Cardiac fibroblast (primary cell): ENCODE results near the gene KCP.

ENCODE experiments used
- DNase-seq, 2 donors: peaks; one replicate each; pipeline versions ENCODE4 v3.0.0 to v3.0.0-alpha.2; 2010; ENCODE audit warnings: low read depth in 2 of 2
- H3K4me3 ChIP-seq, 2 donors: replicated peaks in 1 of 2; 1 replicate in 1 of 2; 2 replicates in 1 of 2; pipeline ENCODE4 v1.5.1; 2011; ENCODE audit warnings: low read depth in 2 of 2, low read length in 2 of 2, mild to moderate bottlenecking in 2 of 2, moderate library complexity in 1 of 2
- CTCF ChIP-seq: IDR thresholded peaks from one replicate; pipeline ENCODE4 v1.5.1; 2011; ENCODE audit warnings: low read depth, mild to moderate bottlenecking, low read length, inconsistent platforms

Gene KCP

DNA sequence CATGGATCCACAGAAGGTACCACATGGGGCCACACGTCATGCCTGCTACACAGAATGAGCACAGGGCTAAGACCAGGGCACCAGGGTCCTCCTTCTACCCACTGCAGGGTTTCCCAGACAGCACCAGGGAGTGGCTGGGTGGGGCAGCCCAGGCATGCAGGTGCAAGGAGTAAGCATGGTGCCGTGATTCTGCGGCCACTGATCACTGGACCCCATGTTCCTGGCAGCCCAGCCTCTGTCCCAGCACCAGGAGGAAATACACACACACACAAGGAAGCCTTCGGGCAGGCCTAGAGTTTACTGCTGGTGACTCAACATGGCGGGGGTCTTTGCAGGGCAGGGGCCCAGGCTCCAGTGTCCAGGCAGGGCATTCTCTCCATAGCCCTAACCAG, 33.9 kb downstream of the KCP start:
- DNase-seq, result no peak
- H3K4me3 ChIP-seq, result no peak overlapping the region
- no peak for TF ChIP-seq CTCF

- DNase-seq, result no peak
- no peak for TF ChIP-seq CTCF
- no peak overlapping the region for H3K4me3 ChIP-seq
Measured at GRCh38 chr7:128876127-128876526, 34.4 kb downstream of the KCP start.

- no peak for TF ChIP-seq CTCF
Measured at GRCh38 chr7:128875523-128875948, 35.0 kb downstream of the KCP start.

GRCh38 chr7:128874140-128875031, 36.1 kb downstream of the KCP start:
- TF ChIP-seq CTCF, result no peak
- DNase-seq, result no peak
- H3K4me3 ChIP-seq, result no peak overlapping the region

More at GRCh38 chr7:128875523-128875948, 35.0 kb downstream of the KCP start:
- DNase-seq, result no peak
- H3K4me3 ChIP-seq, result no peak overlapping the region

- DNase-seq, result no peak
- no peak overlapping the region for H3K4me3 ChIP-seq
- no peak for TF ChIP-seq CTCF
Measured at GRCh38 chr7:128873234-128873633, 37.3 kb downstream of the KCP start.

GRCh38 chr7:128872394-128872824, 38.1 kb downstream of the KCP start:
- TF ChIP-seq CTCF, result peak; percentile 1
- DNase-seq, result no peak
- H3K4me3 ChIP-seq, result no peak overlapping the region
